BLaER1 (cell line): ENCODE data around the gene CDKL5.
"Not testable (repeated sequence)": the region's sequence is repeated elsewhere in the genome, so short reads cannot be mapped to it uniquely, and the experiment has no call there.

Experiments
- H3K27ac ChIP-seq: shearing (Covaris generic); formaldehyde crosslinking; 2 replicates; pipeline ENCODE4 v1.8.1; 2022
- H3K27me3 ChIP-seq: shearing (Covaris generic); formaldehyde crosslinking; 2 replicates; pipeline ENCODE4 v1.8.1; 2022
- H3K36me3 ChIP-seq: shearing (Covaris generic); formaldehyde crosslinking; 2 replicates; pipeline ENCODE4 v1.8.1; 2022
- H3K4me1 ChIP-seq: shearing (Covaris generic); formaldehyde crosslinking; 2 replicates; pipeline ENCODE4 v1.8.1; 2022
- H3K4me2 ChIP-seq: shearing (Covaris generic); formaldehyde crosslinking; 2 replicates; pipeline ENCODE4 v1.8.1; 2022
- H3K4me3 ChIP-seq: shearing (Covaris generic); formaldehyde crosslinking; 2 replicates; pipeline ENCODE4 v1.8.1; 2022
- H3K9ac ChIP-seq: shearing (Covaris generic); formaldehyde crosslinking; 2 replicates; pipeline ENCODE4 v1.8.1; 2022
- H3K9me3 ChIP-seq: shearing (Covaris generic); formaldehyde crosslinking; 2 replicates; pipeline ENCODE4 v1.8.1; 2022
- H4K20me1 ChIP-seq: shearing (Covaris generic); formaldehyde crosslinking; 2 replicates; pipeline ENCODE4 v1.8.1; 2022
- Cebpa-rat ChIP-seq: shearing (Covaris generic); IDR thresholded peaks from 2 replicates; pipeline ENCODE4 v1.8.1; 2022

The CDKL5 gene

DNA sequence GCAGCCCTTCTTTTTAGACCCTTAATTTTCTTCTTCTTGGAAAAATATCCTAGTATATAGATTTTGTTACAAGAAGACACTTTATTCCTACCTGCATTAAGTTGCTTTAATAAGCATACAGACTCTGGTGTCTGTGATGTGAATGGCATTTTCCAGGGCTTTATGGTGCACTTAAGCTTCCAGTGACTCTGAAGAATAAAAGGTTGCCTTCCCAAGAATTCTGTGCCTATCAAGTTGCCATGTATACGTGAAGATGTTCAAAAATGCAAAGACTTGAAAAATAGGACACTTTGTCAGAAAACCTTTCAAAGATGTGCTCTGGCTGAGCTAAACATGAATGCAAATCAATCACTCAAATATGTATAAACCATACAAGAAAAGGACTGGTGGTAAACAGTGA lies 135.6 kb downstream of the CDKL5 start:
- Histone ChIP-seq H3K36me3 (no peaks in the 10 kb centered on the region), H3K9ac (no peak overlapping the region), H3K27me3 (peaks cover 85% of the 10 kb centered on the region), H3K4me2 (no peak overlapping the region), H3K4me3 (no peak overlapping the region), H4K20me1 (no peaks in the 10 kb centered on the region), H3K9me3 (no peaks in the 10 kb centered on the region), H3K27ac (no peak overlapping the region), H3K4me1 (no peaks in the 10 kb centered on the region)
- no peak for TF ChIP-seq Cebpa-rat

DNA sequence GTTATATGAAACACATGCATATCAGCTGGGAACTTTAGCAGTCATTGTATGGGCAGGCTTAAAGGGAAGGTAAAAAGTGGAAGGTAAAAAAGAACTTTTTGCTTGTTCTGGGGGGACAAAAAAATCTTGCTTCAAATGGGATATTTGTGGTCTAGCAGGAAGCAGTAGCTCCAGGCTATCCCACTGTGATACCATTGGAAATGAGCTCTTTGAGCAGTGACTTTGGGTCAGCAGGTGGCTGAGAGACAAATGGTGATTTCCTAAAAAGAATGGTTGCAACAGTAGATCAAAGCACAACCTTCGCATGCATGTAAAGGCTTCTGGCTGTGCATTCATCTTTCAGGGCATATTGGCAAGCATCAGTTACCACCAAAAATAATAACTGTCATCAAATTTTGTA lies 140.3 kb downstream of the CDKL5 start:
- Histone ChIP-seq H3K4me1 (no peaks in the 10 kb centered on the region), H3K9ac (no peak overlapping the region), H3K4me3 (no peak overlapping the region), H3K4me2 (no peak overlapping the region), H3K27me3 (peaks cover 88% of the 10 kb centered on the region), H3K9me3 (0 out of 2 replicates have a peak, but pooled peaks cover 4% of the 10 kb centered on the region), H3K27ac (no peak overlapping the region), H4K20me1 (peaks cover 5% of the 10 kb centered on the region; the same call in 1 of the 2 replicates), H3K36me3 (no peaks in the 10 kb centered on the region)
- TF ChIP-seq Cebpa-rat = no peak

DNA sequence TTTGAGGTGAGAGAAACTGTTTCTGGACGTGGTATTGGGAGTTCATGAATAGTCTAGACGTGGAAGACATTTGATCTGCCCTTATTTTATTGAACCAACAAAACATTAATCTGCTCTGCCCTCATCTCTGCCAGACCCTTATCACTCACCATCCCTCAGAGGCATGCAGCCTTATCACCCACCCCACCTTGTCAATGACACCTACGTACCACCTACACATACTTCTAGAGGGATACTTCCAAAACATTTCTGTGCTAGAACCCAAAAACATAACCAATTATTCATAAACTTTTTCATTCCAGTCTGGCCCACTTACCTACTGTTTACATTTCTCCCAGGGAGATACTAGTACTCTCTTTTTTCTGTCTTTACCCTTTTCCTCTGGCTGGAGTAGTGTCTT lies 141.3 kb downstream of the CDKL5 start:
- no peak overlapping the region for H3K4me2 ChIP-seq
- no peaks in the 10 kb centered on the region for H3K4me1 ChIP-seq
- peaks cover 92% of the 10 kb centered on the region for H3K27me3 ChIP-seq
- H3K36me3 ChIP-seq = no peaks in the 10 kb centered on the region
- no peak for TF ChIP-seq Cebpa-rat
- H4K20me1 ChIP-seq = peaks cover 5% of the 10 kb centered on the region; the same call in 1 of the 2 replicates
- H3K9ac ChIP-seq = no peak overlapping the region
- no peak overlapping the region for H3K4me3 ChIP-seq
- 0 out of 2 replicates have a peak, but pooled peaks cover 4% of the 10 kb centered on the region for H3K9me3 ChIP-seq
- no peak overlapping the region for H3K27ac ChIP-seq

DNA sequence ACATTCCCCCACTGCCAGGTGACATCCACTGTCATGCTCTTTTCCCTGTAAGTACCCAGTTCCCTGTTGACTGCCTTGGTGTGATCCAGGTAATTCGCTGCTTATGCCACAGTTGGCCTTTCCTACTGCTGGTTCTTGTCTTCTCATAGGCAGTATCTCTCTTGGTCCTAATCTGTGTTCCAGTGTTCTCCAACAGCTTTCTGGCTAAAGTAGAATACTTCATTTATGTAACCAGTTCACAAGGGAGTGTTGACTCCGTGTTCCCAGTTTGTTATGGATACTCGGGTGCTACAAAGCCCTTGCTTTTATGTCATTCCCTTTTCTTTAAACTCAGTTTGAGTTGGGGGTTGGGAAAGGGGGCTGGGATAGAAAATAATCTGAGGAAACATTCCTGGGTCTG lies 148.1 kb downstream of the CDKL5 start:
- Histone ChIP-seq H3K9me3 (0 out of 2 replicates have a peak, but pooled peaks cover 2% of the 10 kb centered on the region), H3K4me3 (no peak overlapping the region), H3K27ac (no peak overlapping the region), H4K20me1 (0 out of 2 replicates have a peak, but pooled peaks cover 6% of the 10 kb centered on the region), H3K4me2 (no peak overlapping the region), H3K27me3 (peaks cover 95% of the 10 kb centered on the region), H3K36me3 (no peaks in the 10 kb centered on the region), H3K9ac (no peak overlapping the region), H3K4me1 (no peaks in the 10 kb centered on the region)
- TF ChIP-seq Cebpa-rat = no peak

DNA sequence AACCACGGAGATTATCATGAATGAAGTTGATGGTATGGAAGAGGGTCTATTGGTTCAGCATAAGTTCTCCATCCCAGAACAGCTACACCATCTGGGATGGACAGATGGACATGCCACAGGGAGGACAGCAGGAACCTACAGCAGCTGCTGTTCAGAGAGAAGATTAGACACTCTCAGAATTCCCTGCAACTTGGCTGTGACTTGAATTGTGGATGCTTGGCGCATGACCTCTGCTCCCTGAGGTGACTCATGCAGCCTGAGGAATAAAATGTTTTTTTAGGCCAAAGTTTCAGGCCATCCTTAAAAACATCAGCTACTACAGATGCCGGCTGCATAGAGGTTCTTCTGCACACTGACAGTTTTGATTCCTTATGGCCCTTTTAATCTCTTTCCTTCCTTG lies 149.2 kb downstream of the CDKL5 start:
- H3K36me3 ChIP-seq = no peaks in the 10 kb centered on the region
- peaks cover 93% of the 10 kb centered on the region for H3K27me3 ChIP-seq
- no peak for TF ChIP-seq Cebpa-rat

DNA sequence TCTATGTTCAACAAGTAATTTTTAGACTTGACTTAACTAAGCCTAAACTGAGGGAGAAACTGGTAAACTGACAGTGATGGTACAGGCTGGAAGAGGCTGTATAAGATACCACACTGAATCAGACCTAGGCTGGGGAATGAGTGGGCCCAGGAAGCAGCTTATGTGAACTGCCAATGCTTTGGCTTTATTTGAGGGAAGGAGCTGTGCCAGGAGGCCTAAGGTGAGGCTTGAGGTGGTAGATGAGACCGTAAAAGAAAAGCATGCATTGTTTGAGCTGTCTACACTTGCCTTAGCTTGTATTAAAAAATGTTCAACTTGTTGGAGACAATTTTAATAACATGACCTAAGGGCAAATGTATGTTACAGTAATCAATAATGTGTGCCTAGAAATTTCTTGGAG lies 150.3 kb downstream of the CDKL5 start:
- Histone ChIP-seq H3K27ac (no peak overlapping the region), H3K4me2 (no peak overlapping the region), H3K36me3 (no peaks in the 10 kb centered on the region), H3K4me1 (no peaks in the 10 kb centered on the region), H3K9ac (no peak overlapping the region), H4K20me1 (0 out of 2 replicates have a peak, but pooled peaks cover 6% of the 10 kb centered on the region), H3K9me3 (no peaks in the 10 kb centered on the region), H3K4me3 (no peak overlapping the region), H3K27me3 (peaks cover 93% of the 10 kb centered on the region)
- no peak for TF ChIP-seq Cebpa-rat

More for the DNA sequence above, 149.2 kb downstream of the CDKL5 start:
- no peak overlapping the region for H3K27ac ChIP-seq
- H3K9ac ChIP-seq = no peak overlapping the region
- no peaks in the 10 kb centered on the region for H3K4me1 ChIP-seq
- no peak overlapping the region for H3K4me2 ChIP-seq
- H3K9me3 ChIP-seq = no peaks in the 10 kb centered on the region
- H4K20me1 ChIP-seq = 0 out of 2 replicates have a peak, but pooled peaks cover 6% of the 10 kb centered on the region
- no peak overlapping the region for H3K4me3 ChIP-seq

DNA sequence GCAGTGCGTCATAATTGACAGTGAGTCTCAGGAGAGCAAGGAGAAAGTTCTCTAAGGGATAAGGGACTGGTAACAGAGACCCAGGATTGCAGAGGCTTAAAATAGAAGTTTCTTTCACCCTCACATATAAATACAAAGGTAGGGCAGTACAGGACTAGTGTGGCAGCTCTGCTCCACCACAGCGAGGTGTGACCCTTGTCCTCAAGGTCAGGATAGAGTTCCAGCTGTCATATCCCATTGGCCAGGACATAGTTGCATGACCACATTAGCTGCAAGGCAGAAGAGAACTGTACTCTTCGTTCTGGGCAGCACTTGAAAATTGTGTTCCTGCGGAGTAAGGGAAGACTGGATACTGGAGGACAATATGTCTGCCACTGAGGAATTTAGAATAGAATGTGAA lies 152.0 kb downstream of the CDKL5 start:
- TF ChIP-seq Cebpa-rat = no peak
- no peak overlapping the region for H3K4me3 ChIP-seq
- H3K4me1 ChIP-seq = no peaks in the 10 kb centered on the region
- no peaks in the 10 kb centered on the region for H3K9me3 ChIP-seq
- H3K27ac ChIP-seq = no peak overlapping the region
- H3K36me3 ChIP-seq = no peaks in the 10 kb centered on the region
- no peak overlapping the region for H3K4me2 ChIP-seq
- H4K20me1 ChIP-seq = 0 out of 2 replicates have a peak, but pooled peaks cover 6% of the 10 kb centered on the region
- no peak overlapping the region for H3K9ac ChIP-seq
- H3K27me3 ChIP-seq = peaks cover 82% of the 10 kb centered on the region

DNA sequence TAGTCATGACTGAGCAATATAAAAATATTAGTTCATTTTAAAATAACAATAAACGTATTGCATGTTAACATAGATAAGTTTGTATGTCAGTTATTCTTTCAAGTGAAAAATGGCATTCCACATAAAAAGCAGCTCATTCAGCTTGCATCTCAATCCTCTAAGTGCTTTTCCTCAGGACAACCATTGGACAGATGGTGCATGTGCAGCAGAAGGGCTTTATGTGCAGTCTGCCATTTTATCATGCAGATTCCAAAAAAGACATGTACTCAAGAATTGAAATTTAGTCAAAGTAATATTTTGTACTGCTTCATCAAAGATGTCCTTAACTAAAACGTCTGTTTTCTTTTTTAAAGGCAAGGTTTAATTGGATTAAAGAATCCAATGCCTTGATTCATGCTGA lies 153.1 kb downstream of the CDKL5 start:
- TF ChIP-seq Cebpa-rat = no peak
- peaks cover 78% of the 10 kb centered on the region for H3K27me3 ChIP-seq
- H3K36me3 ChIP-seq = no peaks in the 10 kb centered on the region
- no peak overlapping the region for H3K27ac ChIP-seq
- H3K4me2 ChIP-seq = no peak overlapping the region
- no peaks in the 10 kb centered on the region for H3K4me1 ChIP-seq
- H3K9me3 ChIP-seq = no peaks in the 10 kb centered on the region
- H3K9ac ChIP-seq = no peak overlapping the region
- 0 out of 2 replicates have a peak, but pooled peaks cover 6% of the 10 kb centered on the region for H4K20me1 ChIP-seq
- no peak overlapping the region for H3K4me3 ChIP-seq

DNA sequence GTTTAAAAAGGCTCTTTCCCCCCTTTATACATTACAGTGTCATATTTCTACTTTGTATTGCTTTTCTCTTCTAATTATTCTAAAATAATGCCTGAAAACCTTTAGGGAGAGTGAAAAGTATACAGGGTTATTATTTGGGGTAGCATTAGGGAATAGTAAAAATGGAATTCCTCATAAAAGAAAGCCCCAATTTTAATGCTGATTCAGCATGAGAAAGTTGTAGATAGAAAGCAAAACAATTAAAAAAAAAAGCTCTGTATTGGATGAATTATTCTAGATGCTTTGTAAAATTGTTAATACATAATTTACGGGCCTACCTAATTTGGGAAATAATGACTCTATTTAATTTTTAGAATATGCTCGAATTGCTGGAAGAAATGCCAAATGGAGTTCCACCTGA lies 154.1 kb downstream of the CDKL5 start:
- H3K9ac ChIP-seq = no peak overlapping the region
- TF ChIP-seq Cebpa-rat = no peak
- H3K27me3 ChIP-seq = peaks cover 78% of the 10 kb centered on the region
- no peaks in the 10 kb centered on the region for H3K9me3 ChIP-seq
- no peaks in the 10 kb centered on the region for H3K4me1 ChIP-seq
- no peak overlapping the region for H3K4me3 ChIP-seq
- H3K27ac ChIP-seq = no peak overlapping the region
- H4K20me1 ChIP-seq = 0 out of 2 replicates have a peak, but pooled peaks cover 6% of the 10 kb centered on the region
- no peak overlapping the region for H3K4me2 ChIP-seq
- H3K36me3 ChIP-seq = no peaks in the 10 kb centered on the region

DNA sequence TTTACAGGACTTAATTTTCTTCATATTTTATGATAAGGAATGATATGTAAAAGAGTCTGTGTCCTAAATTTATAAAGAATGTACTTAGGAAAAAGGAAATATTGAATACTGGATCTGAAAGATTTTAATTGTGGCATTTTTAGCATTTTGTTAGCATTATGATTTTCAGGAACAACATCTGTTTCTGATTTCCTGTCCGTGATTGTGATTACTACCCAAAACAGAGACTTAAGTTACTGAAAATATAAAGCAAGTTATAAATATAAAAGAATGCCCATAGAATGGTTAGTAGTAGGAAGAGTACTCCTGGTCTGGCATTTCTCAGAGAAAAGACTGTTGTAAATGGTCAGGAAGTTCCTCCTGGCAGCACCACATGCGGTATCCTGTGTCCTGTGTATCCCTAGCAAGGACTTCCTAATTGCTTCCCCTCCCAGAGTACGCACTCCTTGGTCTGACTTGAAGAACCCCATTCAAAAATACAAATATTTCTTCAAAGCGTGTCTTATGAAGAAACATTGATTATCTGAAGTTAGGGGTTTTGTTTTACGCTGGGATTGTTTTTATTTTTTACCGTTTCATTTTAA lies 157.6 kb downstream of the CDKL5 start:
- Histone ChIP-seq H3K4me3 (no peak overlapping the region), H3K4me1 (no peaks in the 10 kb centered on the region), H3K27me3 (peaks cover 72% of the 10 kb centered on the region), H3K9me3 (no peaks in the 10 kb centered on the region), H4K20me1 (no peaks in the 10 kb centered on the region; the same call in 1 of the 2 replicates), H3K9ac (no peak overlapping the region), H3K4me2 (no peak overlapping the region), H3K36me3 (no peaks in the 10 kb centered on the region), H3K27ac (no peak overlapping the region)
- TF ChIP-seq Cebpa-rat = no peak

DNA sequence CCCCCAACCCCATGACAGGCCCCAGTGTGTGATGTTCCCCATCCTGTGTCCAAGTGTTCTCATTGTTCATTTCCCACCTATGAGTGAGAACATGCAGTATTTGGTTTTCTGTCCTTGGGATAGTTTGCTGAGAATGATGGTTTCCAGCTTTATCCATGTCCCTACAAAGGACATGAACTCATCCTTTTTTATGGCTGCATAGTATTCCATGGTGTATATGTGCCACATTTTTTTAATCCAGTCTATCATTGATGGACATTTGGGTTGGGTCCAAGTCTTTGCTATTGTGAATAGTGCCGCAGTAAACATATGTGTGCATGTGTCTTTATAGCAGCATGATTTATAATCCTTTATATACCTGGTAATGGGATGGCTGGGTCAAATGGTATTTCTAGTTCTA lies 163.9 kb downstream of the CDKL5 start:
- not testable (repeated sequence) for H3K4me3 ChIP-seq, H3K27ac ChIP-seq, H3K9ac ChIP-seq, H3K4me2 ChIP-seq, H3K36me3 ChIP-seq, H3K9me3 ChIP-seq, H4K20me1 ChIP-seq, H3K4me1 ChIP-seq
- H3K27me3 ChIP-seq = peaks cover 76% of the 10 kb centered on the region
